HG02852 (cell line): Measurements from ENCODE around the gene NAE1.
A peak's percentile ranks its signal among the peaks of the same experiment; 100 is the strongest.
"Not testable (repeated sequence)": the region's sequence is repeated elsewhere in the genome, so short reads cannot be mapped to it uniquely, and the experiment has no call there.

Experiments
- ATAC-seq: cut with Tn5 transposase; IDR thresholded peaks from one replicate; pipeline ENCODE4 v1.9.1; 2021; ENCODE audit warnings: mild to moderate bottlenecking, moderate library complexity; ENCODE audit not compliant: unreplicated experiment

Gene NAE1

DNA sequence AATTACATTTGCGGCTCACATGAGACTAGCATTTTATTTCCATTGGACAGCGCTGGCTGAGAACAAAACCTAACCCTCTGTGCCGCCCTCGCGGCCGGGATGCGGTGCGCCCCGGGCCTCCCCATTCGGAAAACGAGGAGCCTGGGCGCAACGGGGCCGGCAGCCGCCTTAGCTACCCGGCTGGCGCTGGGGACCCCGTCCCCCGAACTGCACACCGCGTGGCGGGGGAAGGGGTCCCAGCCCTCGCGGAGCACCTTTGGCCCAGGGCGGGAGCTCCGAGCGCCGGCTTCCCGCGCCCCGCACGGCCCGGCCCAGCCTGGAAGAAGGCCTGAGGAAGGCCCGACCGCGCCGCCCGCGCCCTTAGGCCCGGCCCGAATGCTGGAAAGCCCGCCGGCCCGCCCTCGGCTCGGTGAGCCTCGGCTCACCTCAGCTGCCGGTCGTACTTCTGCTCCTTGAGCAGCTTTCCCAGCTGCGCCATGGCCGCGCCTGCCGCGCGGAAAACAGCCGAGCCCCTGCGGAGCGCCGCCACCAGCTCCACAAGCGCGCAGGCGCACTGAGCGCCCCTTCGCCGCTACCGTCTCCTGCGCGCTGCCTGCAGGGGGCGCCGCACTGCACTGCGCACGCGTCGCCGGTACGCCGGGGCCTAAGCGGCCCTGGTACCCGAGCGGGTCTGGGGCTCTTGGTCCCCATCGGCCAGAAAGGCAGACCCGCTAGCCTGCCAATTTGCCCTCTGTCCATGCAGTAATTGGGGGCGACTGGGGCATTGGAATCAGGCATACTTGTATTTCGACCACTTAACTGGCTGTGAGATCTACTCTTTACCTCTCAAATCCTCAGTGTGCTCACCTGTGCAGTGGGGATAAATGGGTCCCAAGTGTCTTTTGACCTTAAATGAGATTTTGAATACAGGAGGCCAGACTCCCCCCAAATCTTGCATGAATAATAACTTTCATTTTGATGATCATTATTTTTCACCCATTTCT is at the start of gene NAE1:
Gene NAE1, minus strand, starts transcription at position 555 of the 983 bp plus-strand sequence. Its CDS starts 77 bp downstream, at position 478.
- ATAC-seq: peak; percentile 87

GRCh38 chr16:66878067-66878466 is 47.3 kb upstream of the NAE1 start:
- ATAC-seq: no peak

- ATAC-seq: no peak
Observed at GRCh38 chr16:66874079-66874775, 43.5 kb upstream of the NAE1 start.

GRCh38 chr16:66873685-66874055 is 42.9 kb upstream of the NAE1 start:
- no peak for ATAC-seq

GRCh38 chr16:66872943-66873684 is 42.3 kb upstream of the NAE1 start:
- ATAC-seq: peak; percentile 89

DNA sequence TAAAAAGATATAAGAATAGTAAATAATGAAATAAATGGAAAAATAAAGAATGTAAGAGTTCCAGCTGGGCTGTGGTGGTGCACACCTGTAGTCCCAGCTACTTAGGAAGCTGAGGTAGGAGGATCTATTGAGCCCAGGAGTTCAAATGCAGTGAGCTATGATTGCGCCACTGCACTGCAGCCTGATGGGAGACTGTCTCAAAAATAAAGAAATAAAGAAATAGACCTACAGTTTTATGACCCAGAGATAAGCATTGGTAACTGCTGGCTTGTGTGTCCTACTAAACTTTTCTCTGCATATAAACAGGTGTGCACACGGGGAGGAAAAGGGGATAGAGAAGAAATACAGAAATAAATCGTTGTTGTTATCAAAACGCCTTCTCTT is 41.8 kb upstream of the NAE1 start:
- ATAC-seq: no peak

- ATAC-seq: no peak
Observed at GRCh38 chr16:66871840-66872239, 41.1 kb upstream of the NAE1 start.

DNA sequence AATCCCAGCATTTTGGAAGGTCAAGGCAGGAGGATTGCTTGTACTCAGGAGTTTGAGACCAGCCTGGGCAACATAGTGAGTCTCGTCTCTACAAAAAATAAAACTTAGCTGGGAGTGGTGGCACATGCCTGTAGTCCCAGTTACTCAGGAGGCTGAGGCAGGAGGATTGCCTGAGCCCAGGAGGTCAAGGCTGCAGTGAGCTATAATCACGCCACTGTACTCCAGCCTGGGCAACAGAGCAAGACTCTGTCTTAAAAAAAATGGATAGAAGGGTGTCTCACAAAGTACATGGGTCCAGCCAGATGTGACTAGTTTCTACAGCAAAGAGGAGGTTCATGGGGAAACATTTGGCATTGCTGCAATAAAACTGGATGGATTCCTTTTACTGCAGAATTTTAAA is 40.6 kb upstream of the NAE1 start:
- ATAC-seq: not testable (repeated sequence)

GRCh38 chr16:66869424-66869823 is 38.6 kb upstream of the NAE1 start:
- no peak for ATAC-seq

DNA sequence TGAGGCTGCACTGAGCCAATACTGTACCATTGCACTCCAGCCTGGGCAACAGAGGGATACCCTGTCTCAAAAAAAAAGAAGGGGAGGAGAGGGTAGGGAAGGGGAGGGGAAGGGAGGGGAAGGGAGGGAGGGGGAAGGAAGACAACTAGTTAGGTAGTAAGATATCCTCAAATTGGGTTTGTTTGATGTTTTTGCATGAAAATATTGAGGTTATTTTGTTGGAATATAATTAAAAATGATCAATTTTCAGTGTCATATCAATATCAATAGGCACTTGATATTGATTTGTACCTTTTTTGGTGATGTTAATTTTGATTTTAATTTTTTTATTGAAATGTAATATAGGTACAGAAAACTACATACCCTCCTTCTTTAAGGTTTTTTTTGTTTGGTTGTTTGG is 32.9 kb upstream of the NAE1 start:
- no peak for ATAC-seq

DNA sequence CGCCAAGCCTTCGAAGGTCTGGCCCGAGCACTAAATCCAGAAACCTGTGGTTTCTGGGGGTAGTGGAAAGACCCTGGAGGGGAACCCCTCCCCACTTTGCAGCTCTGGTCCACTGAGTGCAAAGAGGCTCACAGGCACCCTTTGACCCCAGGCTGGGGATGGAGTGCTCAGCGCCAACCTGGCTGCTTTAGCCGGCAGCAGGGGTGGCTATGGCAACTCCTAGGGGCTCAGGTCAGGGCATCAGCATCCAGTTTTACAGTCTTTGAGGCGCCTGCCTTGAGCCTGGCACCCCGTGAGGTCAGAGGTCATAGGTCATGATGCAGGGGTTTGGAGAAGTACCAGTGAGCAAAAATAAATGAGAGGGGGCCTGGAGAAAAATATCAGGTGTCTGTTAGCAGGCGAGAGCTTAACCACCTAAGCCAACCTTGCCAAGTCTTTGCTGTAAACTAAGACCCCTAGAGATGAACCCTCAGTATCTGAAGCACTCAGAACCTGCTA is 31.3 kb upstream of the NAE1 start:
- ATAC-seq: no peak

GRCh38 chr16:66859397-66860068 is 28.8 kb upstream of the NAE1 start:
- no peak for ATAC-seq

GRCh38 chr16:66858740-66859396 is 28.1 kb upstream of the NAE1 start:
- ATAC-seq: no peak

DNA sequence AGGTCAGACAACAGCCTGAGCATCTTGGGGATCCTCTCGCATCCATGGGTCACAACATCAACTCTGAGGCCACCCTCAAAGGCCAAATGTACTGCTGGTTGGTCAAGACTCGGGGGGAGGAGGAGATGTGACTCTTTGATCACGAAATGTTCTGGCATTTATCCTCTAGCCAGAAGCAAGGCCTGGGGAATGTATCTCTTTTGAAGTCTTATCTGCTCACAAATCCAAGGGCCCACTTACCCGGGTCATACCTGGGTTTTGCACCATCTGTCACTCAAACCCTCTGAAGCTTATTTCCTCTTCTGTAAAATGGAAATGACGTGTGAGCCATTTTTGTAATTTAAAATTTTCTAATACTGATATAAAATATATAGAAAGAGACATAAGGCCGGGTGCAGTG is 26.7 kb upstream of the NAE1 start:
- ATAC-seq: no peak

DNA sequence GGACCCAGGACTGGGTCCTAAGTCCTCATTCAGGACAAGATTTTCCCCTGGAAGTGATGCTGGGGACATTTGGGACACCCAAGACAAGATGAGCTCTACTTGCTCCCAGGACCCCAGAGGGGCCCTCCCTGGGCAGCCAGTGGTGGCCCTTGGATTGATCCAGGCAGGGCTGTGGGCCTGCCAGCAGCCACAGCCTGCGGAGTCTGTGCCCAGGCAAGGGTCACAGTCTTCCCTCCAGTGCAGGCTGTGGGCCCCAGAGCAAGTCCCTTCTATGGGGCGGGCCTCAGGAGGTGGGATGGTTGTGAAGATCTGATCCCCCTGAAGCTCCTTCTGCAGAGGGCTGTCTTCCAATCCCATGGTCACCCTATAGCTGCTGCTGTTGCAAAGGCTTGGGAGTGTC is 26.0 kb upstream of the NAE1 start:
- no peak for ATAC-seq

- ATAC-seq: no peak
Observed at GRCh38 chr16:66856184-66856730, 25.5 kb upstream of the NAE1 start.

DNA sequence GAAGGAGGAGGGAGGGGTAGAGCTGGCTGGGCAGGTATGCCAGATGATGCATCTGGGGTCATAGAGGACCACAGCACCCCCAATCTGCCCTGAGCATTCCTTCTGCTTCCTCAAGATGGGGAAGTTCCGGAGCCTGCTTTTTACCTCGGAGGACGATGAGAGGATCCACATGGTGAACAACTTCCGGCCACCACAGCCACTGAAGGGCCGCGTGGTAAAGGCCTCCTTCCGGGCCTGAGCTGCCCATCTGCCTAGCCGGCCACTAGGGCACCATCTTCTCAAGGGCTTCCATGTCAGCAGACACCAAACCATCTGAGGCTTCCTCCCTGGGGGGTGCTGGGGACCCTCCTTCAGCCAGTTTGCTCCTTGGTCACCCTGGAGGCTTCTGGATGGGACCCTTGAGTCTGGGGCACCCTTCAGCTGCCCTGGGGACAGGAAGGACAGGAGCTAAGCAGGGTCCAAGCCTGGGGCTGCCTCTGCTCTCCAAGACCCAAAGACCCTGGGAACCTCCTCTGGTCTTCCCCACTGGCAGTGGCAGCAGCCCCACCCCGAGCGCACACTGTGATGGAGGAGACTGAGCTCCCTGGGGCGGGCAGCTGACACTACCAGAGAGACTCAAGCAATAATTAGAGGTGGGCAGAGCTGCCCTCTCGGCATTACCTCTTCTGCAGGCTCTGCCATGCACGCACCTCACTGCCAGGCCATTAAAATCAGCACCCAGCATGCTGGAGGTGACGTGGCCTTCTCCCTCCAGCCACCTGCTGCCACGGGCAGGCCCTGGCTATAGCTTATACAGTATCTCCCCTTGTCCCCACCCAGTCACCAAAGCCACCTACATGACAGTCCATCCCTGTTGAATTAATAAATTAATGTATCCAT is 22.7 kb upstream of the NAE1 start:
- ATAC-seq: no peak

DNA sequence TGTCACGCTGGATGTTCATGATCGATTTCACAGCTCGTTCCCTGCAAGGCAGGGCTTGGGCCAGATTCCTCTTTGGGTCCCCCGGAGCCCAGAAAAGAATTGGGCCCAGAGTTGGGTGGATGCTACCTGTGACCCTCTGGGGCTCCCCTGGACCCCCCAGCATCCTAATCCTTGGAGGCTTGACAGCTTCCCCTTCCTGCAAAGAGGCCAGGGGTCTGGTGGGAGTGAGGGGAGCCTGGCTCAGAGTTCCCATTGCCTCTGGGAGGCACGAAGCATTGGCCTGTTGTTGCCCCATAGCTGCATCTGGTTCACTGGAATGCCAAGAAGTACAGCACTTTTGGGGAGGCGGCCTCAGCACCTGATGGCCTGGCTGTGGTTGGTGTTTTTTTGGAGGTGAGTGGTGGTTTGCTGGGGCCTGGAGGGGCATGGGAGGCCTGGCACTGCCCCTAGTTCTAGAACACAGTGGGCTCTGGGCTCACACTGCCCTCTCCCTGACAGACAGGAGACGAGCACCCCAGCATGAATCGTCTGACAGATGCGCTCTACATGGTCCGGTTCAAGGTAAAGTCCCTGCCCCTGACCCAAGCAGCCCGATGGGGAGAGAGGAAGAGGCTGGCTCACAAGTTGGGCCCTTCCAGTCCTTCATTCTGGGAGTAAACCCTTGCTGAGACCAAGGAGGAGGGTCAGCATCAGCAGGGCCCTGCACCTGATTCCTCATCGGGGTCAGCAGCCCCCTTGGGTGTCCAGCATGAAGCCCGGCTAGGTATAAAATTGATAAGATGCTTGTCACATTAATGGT is 20.6 kb upstream of the NAE1 start:
- no peak for ATAC-seq
